D341Med (cell line): Measurements from ENCODE around the gene NCKAP5.

ENCODE experiments used
- DNase-seq: peaks from one replicate; pipeline ENCODE4 v3.0.0; 2012; ENCODE audit warnings: low spot score

Gene NCKAP5

GRCh38 chr2:133204421-133204820 is 363.8 kb downstream of the NCKAP5 start:
- no peak for DNase-seq

DNA sequence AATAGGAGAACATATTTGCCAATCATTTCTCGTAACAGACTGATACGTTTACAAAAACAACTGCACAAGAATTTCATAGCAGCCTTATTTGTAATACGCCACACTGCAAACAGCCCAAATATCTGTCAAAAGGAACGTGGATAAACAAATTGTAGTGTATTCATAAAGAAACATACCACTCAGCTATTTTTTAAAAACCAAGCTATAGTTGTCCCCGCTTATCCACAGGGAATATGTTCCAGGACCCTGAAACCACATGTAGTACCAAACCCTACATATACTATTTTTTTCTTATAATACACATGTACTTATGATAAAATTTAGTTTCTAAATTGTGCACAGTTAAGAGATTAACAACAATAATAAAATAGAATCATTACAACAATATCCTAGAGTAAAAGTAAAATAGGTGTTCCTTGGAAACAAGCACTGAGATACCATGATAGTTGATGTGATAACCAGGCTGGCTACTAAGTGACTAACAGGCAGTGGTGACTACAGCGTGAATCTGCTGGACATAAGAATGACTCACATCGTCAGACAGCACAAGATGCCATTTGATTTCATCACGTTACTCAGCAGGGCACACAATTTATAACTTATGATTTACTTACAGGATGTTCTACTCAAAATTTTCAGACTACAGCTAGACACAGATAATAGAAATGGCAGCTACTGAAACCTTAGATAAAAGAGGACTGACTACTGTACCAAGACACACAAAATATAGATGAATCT is 367.4 kb downstream of the NCKAP5 start:
- no peak for DNase-seq

- no peak for DNase-seq
Observed at GRCh38 chr2:133198678-133199077, 369.6 kb downstream of the NCKAP5 start.

DNA sequence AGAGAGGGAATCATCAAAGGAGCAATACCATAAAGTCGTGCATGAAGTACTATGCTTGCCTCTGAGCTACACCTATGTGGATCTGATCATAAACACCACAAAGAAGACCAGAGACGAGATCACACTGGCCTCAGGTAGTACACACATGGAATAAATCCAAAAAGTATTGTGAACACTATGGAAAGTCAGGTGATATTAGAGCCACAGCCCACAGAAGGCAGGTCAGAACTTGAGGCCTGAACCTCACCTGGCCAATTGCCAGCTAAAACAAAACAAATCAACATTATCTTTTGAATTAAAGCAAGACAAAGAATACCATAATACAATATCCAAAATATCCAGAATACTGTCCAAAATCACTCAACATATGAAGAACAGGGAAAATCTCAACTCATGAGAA is 371.1 kb downstream of the NCKAP5 start:
- DNase-seq = no peak

DNA sequence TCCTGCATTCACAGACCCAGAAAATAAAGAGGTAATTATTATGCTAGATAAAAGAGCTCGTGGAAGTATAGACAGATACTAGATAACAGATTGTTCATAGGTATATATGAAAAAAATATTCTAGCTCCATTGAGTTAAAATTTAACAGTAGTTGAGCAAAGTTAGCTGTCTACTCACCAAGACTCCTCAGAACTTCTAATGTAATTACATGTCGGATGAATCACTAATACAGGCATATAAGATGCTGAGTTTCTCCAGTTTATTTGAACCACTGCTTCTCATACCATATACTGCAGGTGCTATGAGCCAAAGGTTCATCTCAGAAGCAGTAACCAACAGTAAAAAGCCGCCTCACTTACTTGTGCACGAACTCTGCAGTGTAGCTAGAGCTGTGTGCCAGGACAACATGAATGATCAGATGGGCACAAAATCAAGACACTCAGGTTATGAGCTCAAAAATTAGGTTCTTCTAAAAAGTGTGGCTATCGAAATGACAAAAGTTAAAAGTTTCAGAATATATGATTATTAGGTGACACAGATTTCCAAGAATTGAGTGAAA is 373.4 kb downstream of the NCKAP5 start:
- no peak for DNase-seq

GRCh38 chr2:133194362-133194655 is 374.0 kb downstream of the NCKAP5 start:
- no peak for DNase-seq

DNA sequence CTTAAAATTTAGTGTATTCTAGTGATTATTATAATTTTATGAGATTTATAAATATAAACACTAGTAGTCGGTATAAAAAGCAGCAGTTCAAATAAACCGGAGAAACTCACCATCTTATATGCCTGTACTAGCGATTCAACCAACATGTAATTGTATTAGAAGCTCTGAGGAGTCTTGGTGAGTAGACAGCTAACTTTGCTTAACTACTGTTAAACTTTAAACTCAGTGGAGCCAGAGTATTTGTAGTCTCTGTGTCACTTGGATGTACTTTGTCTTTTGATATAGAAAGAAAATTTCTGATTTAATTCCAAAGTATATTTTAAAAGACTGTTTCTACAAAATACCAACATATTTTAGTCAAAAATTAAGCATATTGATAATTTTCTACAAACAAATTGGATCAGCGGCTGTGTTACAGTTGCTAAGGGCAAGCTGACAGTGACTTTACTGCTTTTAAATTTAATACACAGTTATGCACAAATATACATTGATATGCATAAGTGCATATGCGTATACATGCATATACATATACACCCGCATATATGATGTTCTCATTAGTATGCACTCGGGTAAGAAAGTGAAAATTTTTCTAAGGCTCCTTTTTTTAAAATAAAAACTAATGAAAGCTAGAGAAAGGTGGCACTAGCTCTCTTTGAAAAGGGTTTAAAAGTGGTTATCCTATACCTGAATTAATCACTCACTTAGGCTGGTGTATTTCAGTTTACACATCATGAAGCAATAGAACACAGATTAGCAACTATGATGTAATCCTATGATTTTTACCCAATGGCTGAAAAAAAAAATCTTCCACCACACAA is 374.5 kb downstream of the NCKAP5 start:
- no peak for DNase-seq

GRCh38 chr2:133192028-133192427 is 376.2 kb downstream of the NCKAP5 start:
- no peak for DNase-seq

- no peak for DNase-seq
Observed at GRCh38 chr2:133177196-133177595, 391.1 kb downstream of the NCKAP5 start.

DNA sequence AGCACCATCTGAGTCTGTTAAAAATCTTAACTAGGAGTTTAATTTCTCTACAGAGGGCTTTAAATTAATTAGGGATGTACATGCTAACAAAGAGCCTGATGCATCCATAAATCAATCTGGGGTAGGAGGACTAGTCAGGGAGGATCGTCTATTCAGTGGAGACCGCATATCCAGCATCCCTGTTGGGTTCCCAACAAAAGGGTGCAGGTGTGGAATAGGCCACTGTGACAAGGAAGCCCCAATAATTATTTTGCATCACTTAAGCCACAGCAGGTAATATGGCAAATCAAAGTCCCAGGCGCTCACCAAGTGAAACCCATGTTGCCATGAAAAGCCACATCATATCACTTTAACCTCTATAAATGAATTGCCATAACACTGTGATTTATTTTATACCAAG is 392.3 kb downstream of the NCKAP5 start:
- DNase-seq = no peak

DNA sequence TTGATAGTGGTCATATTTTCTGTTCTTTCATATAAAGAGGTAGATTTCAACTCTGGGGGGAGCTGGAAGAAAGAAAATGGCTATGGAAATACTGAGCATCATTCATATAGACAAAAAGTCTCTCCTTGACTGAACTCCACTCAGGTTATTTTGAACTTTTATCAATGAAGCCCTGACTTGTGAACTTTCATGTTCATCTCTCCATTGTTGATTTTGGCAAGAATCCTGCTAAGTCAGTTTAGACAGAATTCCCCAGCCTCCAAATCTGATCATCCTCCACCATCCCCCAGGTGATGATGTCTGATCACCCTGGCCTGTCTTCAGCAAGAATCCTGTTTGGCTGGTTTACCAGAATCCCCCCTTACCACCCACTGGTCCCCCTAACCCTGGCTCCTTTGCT is 395.0 kb downstream of the NCKAP5 start:
- no peak for DNase-seq

- DNase-seq = peak; percentile 34
Observed at GRCh38 chr2:133171393-133172004, 396.8 kb downstream of the NCKAP5 start.

DNA sequence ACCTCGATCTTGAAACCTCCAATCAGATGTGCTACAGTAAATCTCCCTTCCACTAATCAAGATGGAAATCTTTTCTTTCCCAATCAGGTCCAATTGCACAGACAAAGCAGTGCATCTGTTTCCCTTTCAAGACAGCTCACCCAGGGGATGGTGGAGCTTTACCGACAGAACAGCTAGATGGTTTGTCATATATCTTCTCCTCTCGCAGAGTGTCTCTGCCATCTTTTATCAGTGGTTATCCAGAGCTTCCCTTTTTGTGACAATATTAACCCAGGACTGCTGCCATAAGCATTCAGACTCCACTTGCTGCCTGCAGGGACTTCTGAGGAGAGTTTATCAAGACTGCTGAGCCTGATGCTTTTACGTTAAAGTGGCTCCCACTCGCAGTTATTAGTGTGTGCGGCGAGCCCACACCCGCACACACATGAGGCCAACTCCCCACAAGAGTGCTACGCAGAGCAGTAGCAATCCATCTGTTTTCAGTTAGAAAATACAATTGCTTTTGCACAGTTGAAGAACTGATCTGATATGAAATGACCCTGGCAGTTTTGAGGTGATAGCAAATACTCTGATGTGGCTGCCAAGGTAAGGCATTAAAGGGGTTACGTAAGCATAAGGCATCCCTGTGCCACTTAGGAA is 398.9 kb downstream of the NCKAP5 start:
- DNase-seq = no peak

GRCh38 chr2:133167990-133168389 is 400.3 kb downstream of the NCKAP5 start:
- DNase-seq = no peak

DNA sequence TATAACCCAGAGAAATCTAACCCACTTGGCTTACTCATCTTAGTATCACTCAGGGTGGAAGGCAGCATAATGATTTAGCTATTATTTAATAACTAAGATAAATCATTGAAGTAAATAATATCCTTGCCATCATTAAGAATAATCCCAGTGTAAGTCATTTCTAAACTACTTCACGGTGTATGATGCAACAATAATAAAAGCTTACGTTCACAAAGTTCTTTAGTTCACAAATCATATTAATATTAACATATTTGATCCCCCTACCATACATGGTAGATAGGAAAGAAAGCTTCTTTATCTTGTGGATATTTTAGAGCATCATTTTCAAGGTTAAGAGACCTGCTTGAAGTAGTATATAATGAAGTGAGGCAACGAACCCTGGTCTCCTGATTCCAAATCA is 401.0 kb downstream of the NCKAP5 start:
- no peak for DNase-seq

GRCh38 chr2:133166031-133166430 is 402.2 kb downstream of the NCKAP5 start:
- DNase-seq = no peak

DNA sequence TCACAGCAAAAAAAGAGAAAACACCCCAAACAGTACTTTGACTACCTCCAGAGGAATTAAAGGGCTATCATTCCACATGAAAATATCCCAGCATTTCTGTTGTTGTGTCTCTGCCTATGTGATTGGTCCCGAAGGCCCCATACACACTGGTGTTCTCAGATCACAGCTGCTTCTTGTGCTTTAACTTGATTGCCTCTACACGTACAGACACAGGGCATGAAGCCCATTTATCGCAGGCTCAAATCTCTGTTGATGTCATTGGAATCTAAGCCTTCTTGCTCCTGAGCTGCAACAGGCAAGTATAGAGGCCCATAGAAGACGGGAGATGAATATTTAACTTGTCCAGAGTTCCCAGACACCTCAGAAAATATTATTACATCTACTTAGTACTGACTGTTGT is 405.2 kb downstream of the NCKAP5 start:
- DNase-seq = no peak

GRCh38 chr2:133158442-133158841 is 409.8 kb downstream of the NCKAP5 start:
- DNase-seq = no peak

- DNase-seq = no peak
Observed at GRCh38 chr2:133158024-133158423, 410.2 kb downstream of the NCKAP5 start.

DNA sequence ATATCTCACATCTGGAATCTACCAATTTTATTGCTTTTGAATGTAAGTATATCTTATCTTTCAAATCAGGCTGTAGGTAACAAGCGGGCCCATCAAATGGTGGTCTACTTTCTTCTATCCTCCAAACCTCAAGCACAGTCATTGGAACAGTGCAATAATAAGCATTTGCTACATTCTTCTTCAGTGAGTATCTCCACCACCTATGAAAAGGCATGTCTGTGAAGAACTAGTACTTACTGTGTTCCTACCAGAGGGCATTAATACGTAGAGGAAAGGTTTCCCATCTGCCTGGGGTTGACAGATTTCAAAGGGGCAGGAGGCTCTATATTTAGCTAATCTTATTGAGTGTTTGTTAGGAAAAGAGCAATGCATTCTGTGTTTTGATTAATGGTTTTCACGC is 411.1 kb downstream of the NCKAP5 start:
- DNase-seq = no peak

GRCh38 chr2:133152801-133153200 is 415.5 kb downstream of the NCKAP5 start:
- DNase-seq = no peak

- no peak for DNase-seq
Observed at GRCh38 chr2:133148187-133148586, 420.1 kb downstream of the NCKAP5 start.

- no peak for DNase-seq
Observed at GRCh38 chr2:133146893-133147292, 421.4 kb downstream of the NCKAP5 start.
